CD8-positive, alpha-beta memory T cell (primary cell): ENCODE data around the gene NR5A1. TPM values are rescaled to one million over a fixed set of nuclear protein-coding genes. Genes with fewer than 3 reads are reported as not detected.

ENCODE experiments used
- CTCF ChIA-PET: fragments of 350-600 bp; sonication (Branson Sonifier 250); formaldehyde crosslinking; loops from one replicate; lab custom pipeline; 2021; ENCODE audit warnings: antibody characterized with exemption; lab: Charles Lee
- POLR2A ChIA-PET: fragments of 350-600 bp; sonication (Branson Sonifier 250); formaldehyde crosslinking; loops from one replicate; lab custom pipeline; 2021; ENCODE audit warnings: antibody characterized with exemption; lab: Charles Lee
- DNase-seq, 5 donors: peaks; one replicate each; pipeline versions ENCODE4 v3.0.0 to v3.0.0-alpha.2; 2020 to 2022; ENCODE audit warnings: mixed read lengths in 1 of 5
- H3K27ac ChIP-seq: one replicate; pipeline ENCODE4 v1.7.0; 2013; ENCODE audit warnings: low read depth, mild to moderate bottlenecking, low read length, moderate library complexity
- H3K27me3 ChIP-seq: 2 replicates; pipeline ENCODE4 v1.7.0; 2013; ENCODE audit warnings: low read length, mild to moderate bottlenecking; ENCODE audit not compliant: insufficient read depth, poor library complexity, severe bottlenecking
- H3K36me3 ChIP-seq: 2 replicates; pipeline ENCODE4 v1.7.0; 2013; ENCODE audit warnings: mild to moderate bottlenecking, low read length, moderate library complexity; ENCODE audit not compliant: insufficient read depth
- H3K4me1 ChIP-seq: 2 replicates; pipeline ENCODE4 v1.7.0; 2013; ENCODE audit warnings: mild to moderate bottlenecking, low read length, moderate library complexity; ENCODE audit not compliant: insufficient read depth
- H3K4me3 ChIP-seq: 2 replicates; pipeline ENCODE4 v1.7.0; 2013; ENCODE audit warnings: mild to moderate bottlenecking, low read length
- H3K9me3 ChIP-seq: 2 replicates; pipeline ENCODE4 v1.7.0; 2013; ENCODE audit warnings: mild to moderate bottlenecking, low read length
- H3K27ac Mint-ChIP-seq, 8 donors: one replicate each; pipeline ENCODE4 v1.8.0; 2020 to 2021; ENCODE audit warnings: mixed read lengths in 8 of 8, mild to moderate bottlenecking in 6 of 8, inconsistent platforms in 3 of 8, moderate library complexity in 3 of 8
- H3K27me3 Mint-ChIP-seq, 2 donors: one replicate each; pipeline ENCODE4 v1.8.0; 2020 to 2021; ENCODE audit warnings: mixed read lengths in 2 of 2, mild to moderate bottlenecking in 1 of 2, moderate library complexity in 1 of 2
- H3K36me3 Mint-ChIP-seq, 3 donors: one replicate each; pipeline ENCODE4 v1.8.0; 2020 to 2021; ENCODE audit warnings: mixed read lengths in 3 of 3, inconsistent platforms in 1 of 3, mild to moderate bottlenecking in 1 of 3
- H3K4me1 Mint-ChIP-seq, 3 donors: one replicate each; pipeline ENCODE4 v1.8.0; 2020 to 2021; ENCODE audit warnings: mixed read lengths in 3 of 3, inconsistent platforms in 1 of 3, mild to moderate bottlenecking in 1 of 3
- H3K4me3 Mint-ChIP-seq, 7 donors: one replicate each; pipeline ENCODE4 v1.8.0; 2020 to 2021; ENCODE audit warnings: mixed read lengths in 7 of 7, mild to moderate bottlenecking in 6 of 7, moderate library complexity in 4 of 7, inconsistent platforms in 2 of 7
- H3K9me3 Mint-ChIP-seq, 5 donors: one replicate each; pipeline ENCODE4 v1.8.0; 2020 to 2022; ENCODE audit warnings: mixed read lengths in 5 of 5, mild to moderate bottlenecking in 3 of 5, moderate library complexity in 2 of 5, inconsistent platforms in 1 of 5
- polyA plus RNA-seq: library from polyadenylated mRNA; unstranded; fragments of 300-500 nt; fragmentation: Illumina TruSeq; gene quantifications from one replicate; pipeline ENCODE4 v1.2.3, GENCODE V29; 2021
- total RNA-seq, 2 experiments: library from RNA; stranded (reverse); gene quantifications; one replicate each; pipeline ENCODE4 v1.2.3, GENCODE V29; 2021

The NR5A1 gene
- total and polyA plus RNA-seq, 3 experiments from 2014 or later: not detected

- H3K36me3 ChIP-seq: no peaks in the 10 kb centered on the region
- H3K4me1 ChIP-seq: peaks cover 17% of the 10 kb centered on the region
- Mint-ChIP-seq H3K4me3 (no peak overlapping the region), H3K27ac (peak overlapping the region in 2 of 8 donors; percentile 21 to 66), H3K27me3 (peaks cover 2 to 32% of the 10 kb centered on the region in 2 donors), H3K9me3 (no peaks in the 10 kb centered on the region), H3K4me1 (peaks cover 4 to 21% (median 5%) of the 10 kb centered on the region in 3 donors), H3K36me3 (no peaks in the 10 kb centered on the region)
- H3K9me3 ChIP-seq: no peaks in the 10 kb centered on the region
- no peak overlapping the region for H3K27ac ChIP-seq
- no peak overlapping the region for H3K4me3 ChIP-seq
- H3K27me3 ChIP-seq: no peaks in the 10 kb centered on the region
- ChIA-PET CTCF (no interaction called here), POLR2A (no interaction called here)
- peak in 1 of 5 donors; percentile 22 for DNase-seq
Measured at GRCh38 chr9:124496075-124496449, 11.1 kb downstream of the NR5A1 start.

GRCh38 chr9:124495126-124496074, 11.8 kb downstream of the NR5A1 start:
- peaks cover 2 to 26% of the 10 kb centered on the region in 2 donors for H3K27me3 Mint-ChIP-seq
- no peak overlapping the region for H3K4me3 ChIP-seq
- H3K27ac ChIP-seq: no peak overlapping the region
- ChIA-PET CTCF (no interaction called here), POLR2A (no interaction called here)
- peaks cover 4 to 21% (median 5%) of the 10 kb centered on the region in 3 donors for H3K4me1 Mint-ChIP-seq
- no peaks in the 10 kb centered on the region for H3K36me3 Mint-ChIP-seq
- H3K4me1 ChIP-seq: peaks cover 17% of the 10 kb centered on the region
- H3K9me3 ChIP-seq: no peaks in the 10 kb centered on the region
- no peaks in the 10 kb centered on the region for H3K27me3 ChIP-seq
- H3K9me3 Mint-ChIP-seq: no peaks in the 10 kb centered on the region
- H3K4me3 Mint-ChIP-seq: no peak overlapping the region
- DNase-seq: peak in 1 of 5 donors; percentile 15
- peak overlapping the region in 2 of 8 donors; percentile 21 to 66 for H3K27ac Mint-ChIP-seq
- H3K36me3 ChIP-seq: no peaks in the 10 kb centered on the region

GRCh38 chr9:124493794-124494479, 13.3 kb downstream of the NR5A1 start:
- Mint-ChIP-seq H3K27ac (peak overlapping the region in 1 of 8 donors; percentile 29), H3K27me3 (peaks cover 0 to 23% of the 10 kb centered on the region in 2 donors), H3K9me3 (no peaks in the 10 kb centered on the region), H3K36me3 (no peaks in the 10 kb centered on the region), H3K4me3 (no peak overlapping the region), H3K4me1 (peaks cover 4 to 21% (median 5%) of the 10 kb centered on the region in 3 donors)
- H3K9me3 ChIP-seq: no peaks in the 10 kb centered on the region
- H3K27me3 ChIP-seq: no peaks in the 10 kb centered on the region
- H3K4me3 ChIP-seq: no peak overlapping the region
- no peak for DNase-seq
- H3K4me1 ChIP-seq: peaks cover 17% of the 10 kb centered on the region
- CTCF ChIA-PET: no interaction called here
- POLR2A ChIA-PET: no interaction called here
- no peak overlapping the region for H3K27ac ChIP-seq
- H3K36me3 ChIP-seq: no peaks in the 10 kb centered on the region

- Histone ChIP-seq H3K4me1 (peaks cover 17% of the 10 kb centered on the region), H3K27me3 (no peaks in the 10 kb centered on the region), H3K9me3 (no peaks in the 10 kb centered on the region), H3K27ac (no peak overlapping the region), H3K4me3 (no peak overlapping the region), H3K36me3 (no peaks in the 10 kb centered on the region)
- no peak for DNase-seq
- CTCF ChIA-PET: no interaction called here
- POLR2A ChIA-PET: no interaction called here
- Mint-ChIP-seq H3K4me1 (peaks cover 4 to 21% (median 5%) of the 10 kb centered on the region in 3 donors), H3K27ac (no peak overlapping the region), H3K27me3 (peaks cover 0 to 27% of the 10 kb centered on the region in 2 donors), H3K9me3 (no peaks in the 10 kb centered on the region), H3K4me3 (no peak overlapping the region), H3K36me3 (no peaks in the 10 kb centered on the region)
Measured at GRCh38 chr9:124493218-124493617, 14.0 kb downstream of the NR5A1 start.

GRCh38 chr9:124492818-124493217, 14.4 kb downstream of the NR5A1 start:
- H3K27me3 Mint-ChIP-seq: peaks cover 0 to 28% of the 10 kb centered on the region in 2 donors
- CTCF ChIA-PET: interaction anchor here (0.5 kb wide), 1 partner anchor 44 kb away, joined by 3 read pairs; no protein-coding TSS in a partner anchor
- H3K4me1 Mint-ChIP-seq: peaks cover 4 to 21% (median 5%) of the 10 kb centered on the region in 3 donors

GRCh38 chr9:124491049-124491975, 15.9 kb downstream of the NR5A1 start:
- POLR2A ChIA-PET: no interaction called here
- no peak for DNase-seq
- no peak overlapping the region for H3K4me3 Mint-ChIP-seq
- H3K4me3 ChIP-seq: no peak overlapping the region
- H3K36me3 Mint-ChIP-seq: no peaks in the 10 kb centered on the region
- H3K27me3 ChIP-seq: no peaks in the 10 kb centered on the region
- peaks cover 9% of the 10 kb centered on the region for H3K4me1 ChIP-seq
- no peak overlapping the region for H3K27ac ChIP-seq
- H3K36me3 ChIP-seq: no peaks in the 10 kb centered on the region
- peaks cover 0 to 23% of the 10 kb centered on the region in 2 donors for H3K27me3 Mint-ChIP-seq
- no peaks in the 10 kb centered on the region for H3K9me3 Mint-ChIP-seq
- CTCF ChIA-PET: no interaction called here
- no peaks in the 10 kb centered on the region for H3K9me3 ChIP-seq
- H3K27ac Mint-ChIP-seq: no peak overlapping the region
- peaks cover 4 to 16% (median 5%) of the 10 kb centered on the region in 3 donors for H3K4me1 Mint-ChIP-seq

More at GRCh38 chr9:124492818-124493217, 14.4 kb downstream of the NR5A1 start:
- H3K4me3 ChIP-seq: no peak overlapping the region
- H3K36me3 ChIP-seq: no peaks in the 10 kb centered on the region
- H3K4me3 Mint-ChIP-seq: no peak overlapping the region
- H3K27me3 ChIP-seq: no peaks in the 10 kb centered on the region
- no peak for DNase-seq
- H3K36me3 Mint-ChIP-seq: no peaks in the 10 kb centered on the region
- POLR2A ChIA-PET: no interaction called here
- no peaks in the 10 kb centered on the region for H3K9me3 ChIP-seq
- H3K27ac ChIP-seq: no peak overlapping the region
- H3K27ac Mint-ChIP-seq: no peak overlapping the region
- peaks cover 17% of the 10 kb centered on the region for H3K4me1 ChIP-seq
- no peaks in the 10 kb centered on the region for H3K9me3 Mint-ChIP-seq

- H3K4me1 Mint-ChIP-seq: peaks cover 0 to 5% (median 0%) of the 10 kb centered on the region in 3 donors
- no peak for DNase-seq
- no peaks in the 10 kb centered on the region for H3K9me3 Mint-ChIP-seq
- ChIA-PET POLR2A (no interaction called here), CTCF (no interaction called here)
- H3K36me3 Mint-ChIP-seq: no peaks in the 10 kb centered on the region
- H3K27ac ChIP-seq: no peak overlapping the region
- H3K27me3 Mint-ChIP-seq: peaks cover 0 to 20% of the 10 kb centered on the region in 2 donors
- H3K4me3 ChIP-seq: no peak overlapping the region
- H3K9me3 ChIP-seq: no peaks in the 10 kb centered on the region
- H3K4me3 Mint-ChIP-seq: no peak overlapping the region
- H3K4me1 ChIP-seq: no peaks in the 10 kb centered on the region
- no peaks in the 10 kb centered on the region for H3K36me3 ChIP-seq
- H3K27me3 ChIP-seq: no peaks in the 10 kb centered on the region
- no peak overlapping the region for H3K27ac Mint-ChIP-seq
Measured at GRCh38 chr9:124490004-124490403, 17.2 kb downstream of the NR5A1 start.
